ENCODE data around the gene LYPD1. TPM values are rescaled to one million over a fixed set of nuclear protein-coding genes. Genes with fewer than 3 reads are reported as not detected.

Gene LYPD1
- total RNA-seq, 4 donors from 2014 or later = 0.15 to 6.1 (median 1.6) TPM

DNA sequence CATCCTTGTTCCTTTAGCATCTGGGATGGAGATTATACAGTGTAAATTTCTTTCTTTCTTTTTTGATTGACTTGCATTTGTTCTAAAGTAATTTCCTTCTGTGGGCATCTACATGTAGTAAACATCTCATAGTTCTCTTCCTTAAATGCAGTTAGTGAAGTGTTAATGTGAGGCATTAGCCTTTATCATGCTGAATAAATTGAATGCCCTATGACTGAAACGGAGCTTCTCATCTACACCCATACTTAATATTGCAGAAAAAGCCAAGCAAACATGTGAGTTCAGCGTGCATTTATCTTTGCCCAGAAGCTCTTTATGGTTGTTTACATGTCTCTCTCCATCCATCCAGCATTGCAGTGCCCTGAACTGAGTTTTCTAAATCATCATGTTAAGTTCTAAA, 58.3 kb downstream of the LYPD1 start:
- WGBS, 2 donors = 61 to 72% methylated on average over 2 of the region's 2 CpGs
- Histone ChIP-seq H3K27me3 (no peaks in the 10 kb centered on the region), H3K36me3 (no peaks in the 10 kb centered on the region), H3K4me1 (no peaks in the 10 kb centered on the region), H3K27ac (no peak overlapping the region), H3K4me3 (no peak overlapping the region), H3K9me3 (no peaks in the 10 kb centered on the region)
- DNase-seq = no peak
- no peak for TF ChIP-seq POLR2A (IDR thresholded peaks at IDR 0.05)
- TF ChIP-seq, protein P1, sequence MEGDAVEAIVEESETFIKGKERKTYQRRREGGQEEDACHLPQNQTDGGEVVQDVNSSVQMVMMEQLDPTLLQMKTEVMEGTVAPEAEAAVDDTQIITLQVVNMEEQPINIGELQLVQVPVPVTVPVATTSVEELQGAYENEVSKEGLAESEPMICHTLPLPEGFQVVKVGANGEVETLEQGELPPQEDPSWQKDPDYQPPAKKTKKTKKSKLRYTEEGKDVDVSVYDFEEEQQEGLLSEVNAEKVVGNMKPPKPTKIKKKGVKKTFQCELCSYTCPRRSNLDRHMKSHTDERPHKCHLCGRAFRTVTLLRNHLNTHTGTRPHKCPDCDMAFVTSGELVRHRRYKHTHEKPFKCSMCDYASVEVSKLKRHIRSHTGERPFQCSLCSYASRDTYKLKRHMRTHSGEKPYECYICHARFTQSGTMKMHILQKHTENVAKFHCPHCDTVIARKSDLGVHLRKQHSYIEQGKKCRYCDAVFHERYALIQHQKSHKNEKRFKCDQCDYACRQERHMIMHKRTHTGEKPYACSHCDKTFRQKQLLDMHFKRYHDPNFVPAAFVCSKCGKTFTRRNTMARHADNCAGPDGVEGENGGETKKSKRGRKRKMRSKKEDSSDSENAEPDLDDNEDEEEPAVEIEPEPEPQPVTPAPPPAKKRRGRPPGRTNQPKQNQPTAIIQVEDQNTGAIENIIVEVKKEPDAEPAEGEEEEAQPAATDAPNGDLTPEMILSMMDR (IDR thresholded peaks at IDR 0.05) = no peak
- intact Hi-C loops (cut with DNase I) = no loop called here

DNA sequence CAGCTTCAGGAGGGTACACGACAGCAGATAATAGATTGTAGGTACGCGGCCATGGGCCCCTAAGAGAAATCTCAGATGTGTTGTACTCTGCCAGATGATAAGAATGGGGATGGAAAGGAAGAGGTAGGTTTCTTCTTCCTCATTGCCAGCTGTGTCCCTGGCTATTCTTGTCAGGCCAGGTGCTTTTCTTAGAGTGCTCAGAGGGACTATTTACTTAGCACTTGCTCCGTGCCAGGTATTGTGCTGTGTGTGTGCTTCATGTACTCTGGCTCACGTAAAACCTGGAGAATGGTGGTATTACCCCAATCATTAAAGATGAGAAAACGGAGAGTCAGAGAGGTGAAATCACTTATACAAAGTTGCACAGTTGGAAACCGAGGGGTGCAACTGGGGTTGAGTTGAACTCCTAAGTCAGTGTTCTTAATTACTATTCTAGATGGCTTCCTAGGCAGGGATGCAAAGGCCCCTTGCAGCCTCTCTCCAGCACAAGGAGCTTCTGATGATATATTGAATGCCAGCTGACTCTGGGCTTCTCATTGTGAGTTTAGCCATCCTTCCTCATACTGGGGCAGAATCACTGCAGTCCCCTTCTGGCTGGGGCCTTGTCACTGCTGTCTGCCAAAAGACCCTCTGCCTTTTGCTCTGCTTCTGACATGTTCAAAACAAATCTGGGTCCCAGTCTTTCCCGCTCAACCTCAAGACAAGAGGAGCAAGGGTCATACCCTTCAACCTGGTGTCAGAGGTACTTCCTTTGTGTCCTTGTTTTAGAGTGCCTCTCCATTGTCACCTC, 60.7 kb downstream of the LYPD1 start:
- TF ChIP-seq POLR2A (IDR thresholded peaks at IDR 0.05) = no peak
- TF ChIP-seq, protein P1 (IDR thresholded peaks at IDR 0.05) = no peak
- no peaks in the 10 kb centered on the region for H3K4me1 ChIP-seq
- 92% methylated on average over 8 of the region's 8 CpGs for WGBS, 2 donors
- no peaks in the 10 kb centered on the region for H3K36me3 ChIP-seq
- H3K9me3 ChIP-seq = no peaks in the 10 kb centered on the region
- DNase-seq = no peak
- no peak overlapping the region for H3K27ac ChIP-seq
- no peak overlapping the region for H3K4me3 ChIP-seq
- intact Hi-C loops (cut with DNase I) = no loop called here
- H3K27me3 ChIP-seq = no peaks in the 10 kb centered on the region

DNA sequence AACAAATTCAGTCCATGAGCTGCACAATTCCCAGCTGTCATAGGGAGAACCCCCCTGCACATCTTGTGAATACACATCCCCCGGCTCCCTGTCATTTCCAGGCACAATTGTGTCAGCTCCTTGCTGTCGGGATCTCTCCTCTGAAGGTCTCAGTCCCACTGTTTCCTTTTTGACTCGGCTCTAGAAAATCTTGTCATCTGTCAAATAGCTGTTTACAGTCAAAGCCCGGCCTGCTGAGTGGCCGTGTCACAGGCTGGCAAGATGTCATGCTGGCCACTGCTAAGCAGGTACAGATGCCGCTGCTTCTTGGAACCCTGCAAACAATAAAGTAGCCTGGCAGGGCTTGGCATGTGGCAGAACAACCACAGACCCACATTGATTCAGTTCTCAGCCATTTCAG, 61.7 kb downstream of the LYPD1 start:
- Histone ChIP-seq H3K4me1 (no peaks in the 10 kb centered on the region), H3K27me3 (no peaks in the 10 kb centered on the region), H3K36me3 (no peaks in the 10 kb centered on the region), H3K27ac (no peak overlapping the region), H3K9me3 (no peaks in the 10 kb centered on the region), H3K4me3 (no peak overlapping the region)
- no peak for TF ChIP-seq POLR2A (IDR thresholded peaks at IDR 0.05)
- TF ChIP-seq, protein P1 (IDR thresholded peaks at IDR 0.05) = no peak
- intact Hi-C loops (cut with DNase I) = no loop called here
- WGBS, 2 donors = 63 to 82% methylated on average over 5 to 6 of the region's 6 CpGs
- DNase-seq = no peak

DNA sequence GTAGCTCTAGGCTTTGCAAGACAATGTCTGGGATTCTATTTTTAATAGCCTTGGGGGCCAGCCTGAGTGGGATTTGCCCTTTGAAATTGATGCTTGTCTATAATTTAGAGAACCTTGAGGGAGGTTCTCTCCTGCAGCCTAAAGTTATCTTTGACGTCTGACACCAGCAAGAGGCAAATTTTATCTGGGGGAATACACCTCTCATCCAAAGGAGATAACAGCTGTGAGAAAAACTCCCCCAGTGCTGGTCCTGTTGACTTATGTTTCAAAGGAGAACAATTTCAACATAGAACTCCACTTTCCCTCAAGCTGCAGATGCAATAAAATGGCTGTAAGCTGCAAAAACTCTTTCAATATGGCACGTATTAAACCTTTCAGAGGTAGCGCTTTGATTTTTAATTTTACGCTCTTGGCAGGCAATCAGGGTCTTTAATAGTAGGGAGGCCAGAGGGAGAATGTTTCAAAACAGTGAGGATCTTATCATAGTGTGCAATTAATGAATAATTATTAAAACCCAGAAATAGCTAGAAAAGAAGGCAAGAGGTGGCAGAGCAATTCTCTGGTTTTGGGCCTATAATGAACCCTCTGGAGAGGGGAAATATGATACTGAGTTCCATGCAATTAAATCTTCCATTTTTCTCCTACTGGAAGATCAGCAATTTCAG, 62.4 kb downstream of the LYPD1 start:
- 82 to 89% methylated on average over 4 of the region's 4 CpGs for WGBS, 2 donors
- no peaks in the 10 kb centered on the region for H3K36me3 ChIP-seq
- H3K4me3 ChIP-seq = no peak overlapping the region
- intact Hi-C loops (cut with DNase I) = no loop called here
- H3K27me3 ChIP-seq = no peaks in the 10 kb centered on the region
- DNase-seq = no peak
- no peak overlapping the region for H3K27ac ChIP-seq
- H3K4me1 ChIP-seq = no peaks in the 10 kb centered on the region
- no peaks in the 10 kb centered on the region for H3K9me3 ChIP-seq
- TF ChIP-seq, protein P1 (IDR thresholded peaks at IDR 0.05) = no peak
- TF ChIP-seq POLR2A (IDR thresholded peaks at IDR 0.05) = no peak

DNA sequence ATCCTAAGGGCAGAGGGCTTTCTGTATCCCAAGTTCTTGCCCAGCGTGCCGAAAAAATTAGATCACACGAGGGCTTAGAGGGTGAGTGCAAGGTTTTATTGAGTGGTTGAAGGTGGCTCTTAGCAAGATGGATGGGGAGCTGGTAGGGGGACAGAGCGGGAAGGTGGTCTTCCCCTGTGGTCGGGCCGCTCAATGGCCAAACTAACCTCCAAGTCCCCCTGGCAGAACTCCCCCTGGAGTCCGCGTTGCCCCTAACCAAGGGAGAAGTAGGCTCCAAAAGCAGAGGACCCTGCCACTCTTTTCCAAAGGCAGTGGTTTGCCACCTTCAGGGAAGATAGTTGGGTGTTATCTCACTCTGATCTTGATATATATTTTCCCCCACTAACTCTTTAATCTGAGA, 63.4 kb downstream of the LYPD1 start:
- Histone ChIP-seq H3K4me1 (no peaks in the 10 kb centered on the region), H3K27me3 (no peaks in the 10 kb centered on the region), H3K27ac (no peak overlapping the region), H3K9me3 (no peaks in the 10 kb centered on the region), H3K4me3 (no peak overlapping the region), H3K36me3 (no peaks in the 10 kb centered on the region)
- WGBS, 2 donors = 68 to 84% methylated on average over 6 to 8 of the region's 8 CpGs
- TF ChIP-seq, protein P1 (IDR thresholded peaks at IDR 0.05) = no peak
- TF ChIP-seq POLR2A (IDR thresholded peaks at IDR 0.05) = no peak
- no peak for DNase-seq
- intact Hi-C loops (cut with DNase I) = no loop called here
